ENCODE measurements around the gene COASY.

DNA sequence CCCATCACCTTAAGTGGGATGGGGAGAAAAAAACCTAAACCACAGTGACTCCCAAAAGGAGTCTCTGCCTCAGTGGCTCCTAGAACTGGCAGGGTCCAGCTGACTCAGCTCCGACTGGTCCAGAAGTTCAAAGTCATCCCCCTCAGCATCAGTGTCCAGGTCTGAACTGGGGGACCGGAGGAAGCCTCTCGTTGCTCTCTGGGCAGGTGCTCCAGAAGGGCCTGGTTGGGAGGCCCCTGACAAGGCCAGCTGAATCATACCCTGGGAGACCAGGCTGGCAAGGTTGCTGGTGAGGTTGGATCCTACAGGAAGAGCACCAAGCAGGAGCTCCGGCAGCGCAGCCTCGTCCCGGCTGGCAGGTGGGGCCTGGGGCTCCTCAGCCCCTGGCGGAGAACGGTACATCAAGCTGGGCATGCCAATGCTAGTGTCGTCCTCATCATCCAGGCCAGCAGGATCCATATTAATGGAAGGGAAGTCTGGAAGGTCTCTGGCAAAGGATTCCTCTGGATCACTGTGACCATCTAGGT is 19.9 kb downstream of the COASY start:
- TF ChIP-seq, protein P1, sequence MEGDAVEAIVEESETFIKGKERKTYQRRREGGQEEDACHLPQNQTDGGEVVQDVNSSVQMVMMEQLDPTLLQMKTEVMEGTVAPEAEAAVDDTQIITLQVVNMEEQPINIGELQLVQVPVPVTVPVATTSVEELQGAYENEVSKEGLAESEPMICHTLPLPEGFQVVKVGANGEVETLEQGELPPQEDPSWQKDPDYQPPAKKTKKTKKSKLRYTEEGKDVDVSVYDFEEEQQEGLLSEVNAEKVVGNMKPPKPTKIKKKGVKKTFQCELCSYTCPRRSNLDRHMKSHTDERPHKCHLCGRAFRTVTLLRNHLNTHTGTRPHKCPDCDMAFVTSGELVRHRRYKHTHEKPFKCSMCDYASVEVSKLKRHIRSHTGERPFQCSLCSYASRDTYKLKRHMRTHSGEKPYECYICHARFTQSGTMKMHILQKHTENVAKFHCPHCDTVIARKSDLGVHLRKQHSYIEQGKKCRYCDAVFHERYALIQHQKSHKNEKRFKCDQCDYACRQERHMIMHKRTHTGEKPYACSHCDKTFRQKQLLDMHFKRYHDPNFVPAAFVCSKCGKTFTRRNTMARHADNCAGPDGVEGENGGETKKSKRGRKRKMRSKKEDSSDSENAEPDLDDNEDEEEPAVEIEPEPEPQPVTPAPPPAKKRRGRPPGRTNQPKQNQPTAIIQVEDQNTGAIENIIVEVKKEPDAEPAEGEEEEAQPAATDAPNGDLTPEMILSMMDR (IDR thresholded peaks at IDR 0.05) = no peak
- TF ChIP-seq POLR2A (IDR thresholded peaks at IDR 0.05) = no peak
